Measurements from ENCODE around the gene OTUB2.
A peak's percentile ranks its signal among the peaks of the same experiment; 100 is the strongest.

Gene OTUB2

GRCh38 chr14:94026173-94026888 lies at the start of gene OTUB2:
TSS of gene OTUB2 (plus strand) at chr14:94026340. CDS start at chr14:94026538, 198 bp downstream.
- peak; percentile 83 for DNase-seq (ENCODE audit: low read depth)

GRCh38 chr14:93976477-93977057 lies 49.6 kb upstream of the OTUB2 start, which contains the start of gene ASB2:
TSS of gene ASB2 (minus strand) at chr14:93976570. CDS start at chr14:93964539, 12,031 bp downstream.
- no peak for DNase-seq (ENCODE audit: low read depth)

DNA sequence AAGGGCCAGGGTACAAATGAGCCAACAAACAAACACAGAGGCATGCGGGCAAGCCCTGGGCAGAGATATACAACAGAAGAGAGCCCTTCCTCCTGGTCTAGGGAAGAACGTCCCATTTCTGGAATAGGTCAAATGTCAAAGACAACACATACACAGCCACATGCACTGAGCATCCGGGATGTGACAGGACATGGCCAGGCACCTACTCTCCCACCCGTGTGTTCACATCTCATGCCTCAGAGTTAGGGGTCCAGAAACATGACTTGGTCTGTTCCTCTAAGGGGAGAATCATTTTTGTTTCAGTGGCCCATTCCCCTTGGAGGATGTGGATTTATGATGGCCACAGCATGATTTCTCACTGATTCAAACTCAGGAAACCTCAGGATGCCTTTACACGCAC lies 49.0 kb upstream of the OTUB2 start:
- DNase-seq (ENCODE audit: low read depth): no peak

DNA sequence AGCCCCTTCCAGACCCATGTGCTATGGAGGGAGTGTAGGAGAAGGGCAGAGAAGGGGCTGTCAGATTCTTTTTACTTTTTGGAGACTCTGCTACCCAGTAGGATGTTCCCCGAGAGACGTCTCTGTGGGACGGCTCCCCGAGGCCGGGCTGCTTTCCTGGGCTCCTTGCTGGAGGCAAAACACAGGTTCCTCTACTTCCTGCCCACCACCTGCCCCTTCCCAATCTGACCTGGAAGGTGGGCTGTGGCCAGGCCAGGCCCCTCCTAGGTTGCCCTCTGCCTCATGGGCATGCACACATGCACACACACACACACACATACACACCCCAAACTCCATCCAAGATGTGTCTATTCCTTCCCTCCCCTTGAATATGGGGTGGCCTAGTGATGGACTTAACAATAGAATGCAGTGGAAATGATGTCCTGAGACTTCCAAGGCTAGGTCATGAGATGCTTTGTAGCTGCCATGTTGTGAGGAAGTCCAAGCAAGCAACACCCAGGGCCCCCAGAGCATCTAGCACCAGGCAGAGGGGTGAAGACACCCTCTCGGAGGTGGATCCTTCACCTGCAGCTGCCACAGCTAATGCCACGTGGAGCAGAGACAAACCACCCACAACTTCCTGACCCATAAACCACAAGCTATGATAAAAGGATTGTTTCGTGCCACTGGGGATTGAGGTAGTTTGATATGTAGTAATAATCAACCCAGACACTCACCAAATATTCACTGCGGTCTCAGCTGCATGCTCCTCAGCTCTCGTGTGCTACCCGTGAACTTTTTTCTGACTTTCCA lies 48.2 kb upstream of the OTUB2 start:
- DNase-seq (ENCODE audit: low read depth): no peak

DNA sequence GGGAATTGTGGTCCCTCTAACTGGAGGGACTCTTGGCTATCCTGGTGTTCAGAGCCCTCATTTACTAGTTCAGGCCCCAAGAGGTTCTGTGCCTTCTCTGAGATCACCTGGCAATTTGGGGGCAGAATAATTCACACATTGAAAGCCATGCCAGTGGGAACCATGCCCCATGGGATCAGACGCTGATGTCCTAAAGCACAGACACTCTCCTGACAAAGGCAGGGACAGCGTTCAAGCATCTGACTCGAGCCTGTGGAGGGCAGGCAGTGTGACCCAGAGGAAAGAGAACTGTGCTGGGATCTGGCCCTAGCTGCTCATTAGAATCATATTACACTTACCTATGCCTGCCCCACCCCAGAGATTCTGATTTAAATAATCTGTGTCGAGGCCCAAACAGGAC lies 47.4 kb upstream of the OTUB2 start:
- DNase-seq (ENCODE audit: low read depth): no peak

DNA sequence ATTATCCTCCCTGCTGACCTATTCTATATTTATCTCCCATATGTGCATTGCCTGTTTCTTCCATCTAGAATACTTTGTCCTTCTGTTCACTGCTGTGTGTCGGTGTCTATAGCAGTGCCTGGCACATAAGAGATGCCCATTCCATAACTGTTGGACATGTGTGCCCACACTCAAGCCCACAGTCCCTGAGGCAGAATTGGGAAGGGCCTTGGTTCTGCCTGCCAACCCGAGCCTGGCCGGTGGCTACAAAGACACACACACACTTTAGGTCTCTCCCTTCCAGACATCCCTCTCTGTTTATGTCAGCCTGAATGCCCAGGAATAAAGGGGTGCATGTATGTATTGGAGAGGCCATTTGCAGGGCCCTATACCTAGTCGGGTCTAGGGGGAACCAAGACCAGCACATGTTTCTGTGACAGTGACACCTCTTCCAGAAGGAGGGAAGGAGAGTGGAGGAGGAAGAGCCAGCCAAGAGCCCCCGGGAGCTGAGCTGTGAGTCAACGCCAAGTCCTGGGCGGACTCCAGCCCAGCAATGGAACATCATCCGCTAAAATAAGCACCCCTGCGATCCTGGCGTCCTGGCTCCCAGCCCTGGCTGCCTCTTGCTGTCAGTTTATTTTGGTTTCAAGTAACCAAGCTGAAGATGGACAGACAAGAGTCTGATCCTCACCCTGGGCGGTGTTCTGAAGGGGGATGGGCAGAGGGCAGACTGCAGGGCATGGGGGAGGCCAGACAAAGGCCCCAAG lies 45.5 kb upstream of the OTUB2 start:
- DNase-seq (ENCODE audit: low read depth): no peak

DNA sequence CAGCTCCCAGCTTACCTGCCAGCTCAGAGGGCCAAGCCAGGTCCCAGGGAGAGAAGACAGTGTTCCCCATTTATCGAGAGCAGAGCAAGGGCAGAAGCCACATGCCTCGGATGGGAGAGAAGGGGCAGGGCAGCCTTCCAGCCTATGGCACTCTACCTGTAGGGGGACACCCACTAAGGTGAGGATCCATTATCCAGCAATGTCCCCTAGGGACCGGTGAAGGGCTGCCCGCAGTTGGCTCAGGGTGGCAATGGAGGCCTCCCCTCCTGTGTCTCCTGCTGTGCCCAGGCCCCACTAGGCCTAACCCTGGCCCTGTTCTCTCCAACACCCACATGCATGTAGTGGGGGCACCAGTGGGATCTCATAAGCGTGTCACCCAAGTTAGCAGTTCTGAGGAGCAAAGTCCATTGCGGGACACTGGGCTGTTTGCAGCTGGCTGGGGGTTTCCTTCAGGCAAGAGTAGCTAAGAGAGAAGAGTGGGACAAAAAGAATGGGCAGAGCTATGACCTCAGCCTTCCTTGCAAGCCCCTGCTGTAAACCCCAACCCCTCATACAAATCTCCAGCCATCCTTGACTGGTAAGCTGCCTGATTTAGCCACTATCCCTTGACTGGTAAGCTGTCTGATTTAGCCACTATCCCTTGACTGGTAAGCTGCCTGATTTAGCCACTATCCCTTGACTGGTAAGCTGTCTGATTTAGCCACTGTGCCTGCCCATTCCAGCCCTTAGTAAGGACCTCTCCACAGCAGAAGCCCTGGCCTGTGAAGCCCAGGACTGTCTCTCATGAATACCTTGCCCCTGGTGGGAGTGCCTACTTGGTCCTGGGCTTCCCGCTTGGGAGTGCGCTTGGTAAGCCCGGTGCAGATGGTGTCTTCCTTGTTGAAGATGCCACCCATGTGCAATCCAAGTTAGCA lies 44.6 kb upstream of the OTUB2 start:
- DNase-seq (ENCODE audit: low read depth): no peak

DNA sequence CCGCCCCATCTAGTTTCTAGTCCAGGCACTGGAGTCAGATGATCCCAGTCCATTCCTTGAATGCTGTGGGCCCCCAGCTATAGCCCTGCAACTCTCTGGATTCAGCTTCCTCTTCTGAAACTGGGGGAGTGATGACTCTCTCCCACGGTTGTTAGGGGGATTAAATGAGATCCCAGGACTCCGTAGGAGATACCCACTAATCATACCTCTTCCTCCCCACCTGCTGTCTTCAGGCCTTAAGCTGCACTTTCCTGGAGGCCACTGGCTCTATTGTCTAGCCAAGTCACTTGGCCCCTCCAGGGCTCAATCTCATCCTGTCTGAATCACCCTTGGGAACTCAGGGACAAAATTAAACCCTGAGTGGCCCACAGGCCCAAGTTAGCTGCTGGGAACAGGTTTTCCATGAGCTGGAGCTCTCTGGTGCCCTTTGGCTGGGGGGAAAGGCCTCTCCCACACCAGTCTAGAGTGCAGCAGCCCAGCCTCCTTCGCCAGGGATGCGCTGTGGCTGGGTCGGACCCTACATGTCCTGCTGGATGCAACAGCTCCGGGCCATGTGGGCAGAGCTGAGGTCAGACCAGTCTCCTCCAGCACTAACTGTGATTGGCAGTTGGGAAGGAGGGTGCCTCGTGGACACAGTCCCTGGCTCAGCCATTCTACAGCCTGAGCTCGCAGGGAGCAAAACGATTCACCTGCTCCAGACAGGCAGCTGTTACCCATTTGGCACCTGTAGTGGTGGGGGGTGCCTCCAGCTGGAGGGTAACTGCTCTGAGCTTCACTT lies 43.7 kb upstream of the OTUB2 start:
- DNase-seq (ENCODE audit: low read depth): no peak

GRCh38 chr14:93984070-93984469 lies 42.1 kb upstream of the OTUB2 start:
- no peak for DNase-seq (ENCODE audit: low read depth)

GRCh38 chr14:93984987-93985410 lies 41.1 kb upstream of the OTUB2 start:
- no peak for DNase-seq (ENCODE audit: low read depth)

- DNase-seq (ENCODE audit: low read depth): no peak
Measured at GRCh38 chr14:93986955-93987354, 39.2 kb upstream of the OTUB2 start.

GRCh38 chr14:93987376-93987775 lies 38.8 kb upstream of the OTUB2 start:
- DNase-seq (ENCODE audit: low read depth): no peak

DNA sequence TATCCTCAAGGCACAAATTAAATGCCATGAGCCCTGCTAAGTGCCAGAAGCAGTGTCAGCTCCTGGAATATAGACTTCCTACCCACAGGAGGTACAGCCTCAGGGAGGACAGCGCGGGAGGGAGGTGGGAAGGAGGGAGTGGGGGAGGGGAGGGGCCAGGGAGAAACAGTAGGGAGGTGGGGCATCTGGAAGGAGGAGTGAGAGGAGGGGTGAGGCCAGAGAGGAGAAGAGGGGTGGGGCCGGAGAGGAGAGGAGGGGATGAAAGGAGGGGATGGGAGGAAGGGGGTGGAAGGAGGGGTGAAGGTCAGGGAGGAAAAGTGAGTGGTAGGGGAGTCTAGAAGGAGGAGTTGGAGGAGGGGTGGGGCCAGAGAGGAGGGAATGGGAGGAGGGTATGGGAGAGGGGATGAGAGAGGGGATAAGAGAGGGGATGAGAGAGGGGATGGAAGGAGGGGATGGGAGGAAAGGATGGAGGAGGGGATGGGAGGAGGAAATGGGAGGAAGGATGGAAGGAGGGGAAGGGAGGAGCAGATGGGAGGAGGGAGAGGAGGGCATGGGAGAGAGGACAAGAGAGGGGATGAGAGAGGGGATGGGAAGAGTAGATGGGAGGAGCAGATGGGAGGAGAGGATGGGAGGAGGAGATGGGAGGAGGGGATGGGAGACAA lies 38.2 kb upstream of the OTUB2 start:
- DNase-seq (ENCODE audit: low read depth): no peak

- DNase-seq (ENCODE audit: low read depth): no peak
Measured at GRCh38 chr14:93989939-93990338, 36.2 kb upstream of the OTUB2 start.

DNA sequence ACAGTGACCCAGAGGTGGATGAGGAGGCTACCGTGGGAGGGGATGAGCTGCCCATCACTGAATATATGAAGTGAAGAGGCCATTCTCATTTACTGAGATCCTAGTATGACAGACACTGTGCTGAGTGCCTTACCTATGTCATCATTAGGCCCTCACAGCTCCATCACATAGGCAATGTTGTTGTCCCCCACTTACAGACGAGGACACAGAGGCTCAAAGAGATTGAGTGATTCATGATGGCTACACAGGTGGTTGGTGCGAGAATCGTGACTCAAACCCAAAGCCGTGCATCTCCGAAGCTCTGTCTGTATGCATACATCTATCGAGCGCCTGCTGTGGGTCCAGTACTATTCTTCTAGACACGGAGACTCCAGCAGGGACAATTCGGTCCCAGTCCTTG lies 34.9 kb upstream of the OTUB2 start:
- DNase-seq (ENCODE audit: low read depth): no peak

- no peak for DNase-seq (ENCODE audit: low read depth)
Measured at GRCh38 chr14:93991649-93992048, 34.5 kb upstream of the OTUB2 start.

GRCh38 chr14:93993382-93993781 lies 32.8 kb upstream of the OTUB2 start:
- DNase-seq (ENCODE audit: low read depth): no peak

DNA sequence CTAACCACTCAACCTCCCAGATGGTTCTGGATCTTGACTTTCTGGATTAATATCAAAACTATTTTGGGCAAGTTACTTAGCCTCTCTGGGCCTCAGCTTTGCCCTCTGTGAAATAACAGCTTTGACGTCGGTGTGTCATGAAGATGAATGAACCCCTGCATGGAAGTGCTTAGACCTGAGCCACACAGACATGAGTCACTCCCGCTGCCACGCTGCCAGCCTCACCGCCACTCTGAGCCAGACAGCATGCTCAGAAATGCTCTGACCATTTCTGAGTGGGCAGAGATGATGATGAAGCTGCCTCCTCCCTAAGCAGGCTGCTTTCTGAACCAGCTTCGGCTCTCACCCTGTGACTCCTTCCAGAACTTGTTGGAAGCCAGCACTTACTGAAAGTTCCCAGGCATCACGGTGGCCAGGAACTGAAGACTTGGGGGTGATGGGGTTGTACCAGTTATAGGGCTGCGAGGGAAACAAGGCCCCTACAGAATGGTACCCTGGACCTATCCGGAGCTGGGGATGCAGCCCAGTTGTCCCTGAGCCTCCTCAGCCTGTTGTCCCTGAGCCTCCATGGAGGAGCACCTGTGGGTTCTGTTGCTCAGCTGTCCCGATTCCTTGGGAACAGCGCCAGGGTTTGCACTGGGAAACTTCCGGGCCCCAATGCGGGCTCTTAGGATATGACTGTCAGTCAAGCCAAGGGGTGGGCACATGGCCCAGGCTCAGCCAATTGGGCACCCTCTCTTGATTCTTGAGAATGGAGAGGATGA lies 31.0 kb upstream of the OTUB2 start:
- no peak for DNase-seq (ENCODE audit: low read depth)

DNA sequence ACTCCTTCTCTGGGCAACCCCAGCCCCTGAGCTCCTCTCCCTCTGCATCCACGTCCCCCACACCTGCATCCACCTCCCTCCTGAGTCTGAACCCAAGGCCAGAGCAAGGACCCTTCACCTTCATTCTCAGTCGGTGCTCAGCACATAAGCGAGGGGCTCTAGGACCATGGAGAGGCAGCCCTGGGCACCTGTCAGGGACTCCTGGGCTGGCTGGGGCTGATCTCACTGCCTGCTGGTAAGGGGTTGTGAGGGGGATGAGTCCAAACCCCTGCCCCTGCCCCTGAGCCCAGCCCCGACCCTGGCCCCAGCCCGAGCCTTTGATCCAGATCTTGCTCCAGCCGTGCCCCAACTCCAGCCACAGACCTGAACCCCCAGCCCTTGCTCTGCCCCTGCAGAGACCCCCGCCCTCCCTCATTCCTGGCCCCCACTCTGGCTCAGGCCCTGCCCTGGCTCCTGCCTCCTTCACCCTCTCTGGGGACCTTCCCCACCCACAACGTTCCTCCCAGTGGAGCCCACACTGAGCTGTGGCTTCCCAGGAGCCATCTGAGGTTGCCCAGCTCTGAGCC lies 29.9 kb upstream of the OTUB2 start:
- DNase-seq (ENCODE audit: low read depth): no peak

Data from CMK (cell line).